Measurements from ENCODE around the gene GRAMD2B. TPM values are rescaled to one million over a fixed set of nuclear protein-coding genes. Genes with fewer than 3 reads are reported as not detected.
"Not testable (repeated sequence)": the region's sequence is repeated elsewhere in the genome, so short reads cannot be mapped to it uniquely, and the experiment has no call there.

GRAMD2B gene
- total RNA-seq (10 to 100 TPM; 30.6 to 44.7 TPM), polyA plus RNA-seq (10 to 100 TPM; 22.5 to 34.6 TPM)
- long read RNA-seq, donor 1, transcript GRAMD2B-201 (14 exons, 3,175 nt): major isoform, 49 of 97 reads
- long read RNA-seq, donor 1, partial matches to known transcripts: 8 of 97 reads
- long read RNA-seq, donor 1, other reads (novel, unspliced or antisense): 38 of 97 reads
- long read RNA-seq, donor 2, transcript GRAMD2B-201 (14 exons, 3,175 nt): major isoform, 13 of 31 reads
- long read RNA-seq, donor 2, partial matches to known transcripts: 5 of 31 reads
- long read RNA-seq, donor 2, other reads (novel, unspliced or antisense): 12 of 31 reads

GRCh38 chr5:126422994-126423788 lies at the start of gene GRAMD2B:
GRAMD2B (plus strand) TSS chr5:126423409; CDS start chr5:126423607, 198 bp downstream.
- Histone ChIP-seq H3K4me3 (ENCODE audit: low read length in 2 of 2) (peak within 1 kb of the TSS; percentile 99), H3K27me3 (ENCODE audit: control insufficient read depth in 1 of 2, insufficient read depth in 2 of 2, low read length in 1 of 2) (no peaks in the 10 kb centered on the region), H3K4me1 (ENCODE audit: control insufficient read depth in 1 of 2, insufficient read depth in 2 of 2, low read length in 2 of 2) (peaks cover 3 to 4% of the 10 kb centered on the region in 2 donors), H3K27ac (ENCODE audit: low read depth in 1 of 2, low read length in 2 of 2) (peak within 1 kb of the TSS; percentile 83 to 97), H3K36me3 (ENCODE audit: control insufficient read depth in 1 of 2, insufficient read depth in 2 of 2, low read length in 1 of 2) (no peaks in the 10 kb centered on the region), H3K9me3 (ENCODE audit: control insufficient read depth, low read length) (no peaks in the 10 kb centered on the region)
- intact Hi-C loops (cut with DNase I): loop anchor here (5.0 to 10.0 kb wide), 5 partner anchors 36 to 74 kb away; no protein-coding TSS in a partner anchor
- 1% methylated on average over 44 of the region's 44 CpGs for WGBS, 2 donors
- ATAC-seq (ENCODE audit: low FRiP score) (peak; percentile 96), DNase-seq (peak; percentile 92 to 95)

DNA sequence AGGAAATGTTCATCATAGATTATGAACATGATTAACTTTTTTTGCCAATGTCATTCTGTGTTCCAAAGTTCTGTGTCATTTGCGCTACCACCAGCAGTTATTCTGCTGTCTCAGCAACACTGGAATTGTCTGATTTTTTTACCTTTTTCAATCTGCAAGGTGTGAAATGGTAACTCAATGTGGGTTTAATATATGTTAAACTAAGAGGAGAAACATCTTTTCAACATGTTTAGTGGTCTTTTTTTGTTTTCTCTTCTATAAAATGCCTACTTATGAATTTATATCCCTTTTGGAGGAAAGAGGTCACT lies 49.1 kb upstream of the GRAMD2B start:
- DNase-seq: no peak
- no peaks in the 10 kb centered on the region for H3K9me3 ChIP-seq (ENCODE audit: control insufficient read depth, low read length)
- no peak overlapping the region for H3K27ac ChIP-seq (ENCODE audit: low read depth in 1 of 2, low read length in 2 of 2)
- peaks cover 2 to 7% of the 10 kb centered on the region in 2 donors for H3K4me1 ChIP-seq (ENCODE audit: control insufficient read depth in 1 of 2, insufficient read depth in 2 of 2, low read length in 2 of 2)
- intact Hi-C loops (cut with DNase I): no loop called here
- no peaks in the 10 kb centered on the region for H3K36me3 ChIP-seq (ENCODE audit: control insufficient read depth in 1 of 2, insufficient read depth in 2 of 2, low read length in 1 of 2)
- H3K27me3 ChIP-seq (ENCODE audit: control insufficient read depth in 1 of 2, insufficient read depth in 2 of 2, low read length in 1 of 2): no peaks in the 10 kb centered on the region
- WGBS, 2 donors: 93 to 97% methylated on average over 1 of the region's 1 CpG
- H3K4me3 ChIP-seq (ENCODE audit: low read length in 2 of 2): no peak overlapping the region
- no peak for ATAC-seq (ENCODE audit: low FRiP score)

DNA sequence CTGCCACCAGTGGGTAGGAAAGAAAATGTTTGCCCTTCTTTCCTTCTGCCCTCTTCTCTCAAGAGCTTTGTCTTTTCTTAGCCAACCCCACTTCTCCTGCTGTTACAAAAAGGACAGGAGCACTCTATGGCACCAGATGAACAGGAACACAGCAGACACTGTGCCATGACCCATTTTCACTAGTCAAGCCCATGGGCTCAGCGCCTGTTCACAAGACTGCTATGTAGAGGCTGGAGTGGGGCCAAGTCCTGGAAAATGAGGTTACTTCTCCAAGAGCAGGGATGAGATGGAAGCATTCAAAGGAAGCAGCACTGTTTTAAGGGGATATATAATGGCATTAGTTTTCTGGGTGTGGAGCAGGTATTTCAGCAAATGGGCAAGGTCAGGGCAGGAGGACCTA lies 46.8 kb upstream of the GRAMD2B start:
- Histone ChIP-seq H3K4me1 (ENCODE audit: control insufficient read depth in 1 of 2, insufficient read depth in 2 of 2, low read length in 2 of 2) (peaks cover 0 to 3% of the 10 kb centered on the region in 2 donors), H3K27ac (ENCODE audit: low read depth in 1 of 2, low read length in 2 of 2) (no peak overlapping the region), H3K4me3 (ENCODE audit: low read length in 2 of 2) (no peak overlapping the region), H3K9me3 (ENCODE audit: control insufficient read depth, low read length) (no peaks in the 10 kb centered on the region), H3K27me3 (ENCODE audit: control insufficient read depth in 1 of 2, insufficient read depth in 2 of 2, low read length in 1 of 2) (no peaks in the 10 kb centered on the region), H3K36me3 (ENCODE audit: control insufficient read depth in 1 of 2, insufficient read depth in 2 of 2, low read length in 1 of 2) (no peaks in the 10 kb centered on the region)
- WGBS, 2 donors: 22 to 23% methylated on average over 1 of the region's 1 CpG
- intact Hi-C loops (cut with DNase I): no loop called here
- ATAC-seq (ENCODE audit: low FRiP score) (no peak), DNase-seq (peak; percentile 65 to 77)

- ATAC-seq (ENCODE audit: low FRiP score) (no peak), DNase-seq (no peak)
- no peaks in the 10 kb centered on the region for H3K9me3 ChIP-seq (ENCODE audit: control insufficient read depth, low read length)
- no peaks in the 10 kb centered on the region for H3K36me3 ChIP-seq (ENCODE audit: control insufficient read depth in 1 of 2, insufficient read depth in 2 of 2, low read length in 1 of 2)
- H3K27me3 ChIP-seq (ENCODE audit: control insufficient read depth in 1 of 2, insufficient read depth in 2 of 2, low read length in 1 of 2): no peaks in the 10 kb centered on the region
- H3K4me3 ChIP-seq (ENCODE audit: low read length in 2 of 2): no peak overlapping the region
- H3K4me1 ChIP-seq (ENCODE audit: control insufficient read depth in 1 of 2, insufficient read depth in 2 of 2, low read length in 2 of 2): peaks cover 0 to 3% of the 10 kb centered on the region in 2 donors
- 47 to 50% methylated on average over 2 of the region's 2 CpGs for WGBS, 2 donors
- no peak overlapping the region for H3K27ac ChIP-seq (ENCODE audit: low read depth in 1 of 2, low read length in 2 of 2)
- intact Hi-C loops (cut with DNase I): no loop called here
Measured at GRCh38 chr5:126377424-126377823, 45.8 kb upstream of the GRAMD2B start.

DNA sequence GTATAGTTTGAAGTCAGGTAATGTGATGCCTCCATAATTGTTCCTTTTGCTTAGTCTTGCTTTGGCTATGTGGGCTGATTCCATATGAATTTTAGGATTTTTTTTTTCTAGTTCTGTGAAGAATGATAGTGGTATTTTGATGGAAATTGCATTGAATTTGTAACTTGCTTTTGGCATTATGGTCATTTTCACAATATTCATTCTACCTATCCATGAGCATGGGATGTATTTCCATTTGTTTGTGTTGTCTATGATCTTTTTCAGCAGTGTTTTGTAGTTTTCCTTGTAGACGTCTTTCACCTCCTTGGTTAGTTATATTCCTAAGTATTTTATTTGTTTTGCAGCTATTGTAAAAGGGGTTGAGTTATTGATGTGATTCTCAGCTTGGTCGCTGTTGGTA lies 42.9 kb upstream of the GRAMD2B start:
- peaks cover 5 to 14% of the 10 kb centered on the region in 2 donors for H3K4me1 ChIP-seq (ENCODE audit: control insufficient read depth in 1 of 2, insufficient read depth in 2 of 2, low read length in 2 of 2)
- H3K9me3 ChIP-seq (ENCODE audit: control insufficient read depth, low read length); H3K27ac ChIP-seq (ENCODE audit: low read depth in 1 of 2, low read length in 2 of 2); DNase-seq; H3K36me3 ChIP-seq (ENCODE audit: control insufficient read depth in 1 of 2, insufficient read depth in 2 of 2, low read length in 1 of 2); H3K4me3 ChIP-seq (ENCODE audit: low read length in 2 of 2); ATAC-seq (ENCODE audit: low FRiP score); H3K27me3 ChIP-seq (ENCODE audit: control insufficient read depth in 1 of 2, insufficient read depth in 2 of 2, low read length in 1 of 2): not testable (repeated sequence)
- 97 to 100% methylated on average over 2 of the region's 2 CpGs for WGBS, 2 donors
- intact Hi-C loops (cut with DNase I): loop anchor here (5.0 kb wide), 2 partner anchors 42 to 92 kb away; partner anchors contain the start of gene GRAMD2B (in 1 of the 2)

DNA sequence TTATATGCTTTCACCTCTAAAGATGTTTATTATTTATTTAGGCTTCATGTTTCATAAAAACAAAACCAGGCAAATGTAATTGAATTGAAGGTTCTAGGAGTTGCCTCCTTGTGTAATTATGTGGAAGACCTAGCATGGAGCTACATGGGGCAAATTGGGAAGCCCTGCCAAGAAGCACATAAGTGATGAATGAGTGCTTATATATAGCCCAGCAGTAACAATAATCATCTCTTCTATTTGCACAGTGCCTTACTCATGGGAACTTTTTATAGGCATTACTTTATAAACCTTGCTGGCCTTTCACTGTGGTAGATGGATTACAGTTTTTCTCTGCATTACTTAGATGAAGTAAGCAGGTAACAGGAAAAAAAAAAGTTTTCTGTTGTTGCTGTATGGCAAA lies 40.0 kb upstream of the GRAMD2B start:
- Histone ChIP-seq H3K27ac (ENCODE audit: low read depth in 1 of 2, low read length in 2 of 2) (peak overlapping the region in 1 of 2 donors; percentile 99), H3K4me3 (ENCODE audit: low read length in 2 of 2) (no peak overlapping the region), H3K36me3 (ENCODE audit: control insufficient read depth in 1 of 2, insufficient read depth in 2 of 2, low read length in 1 of 2) (no peaks in the 10 kb centered on the region), H3K9me3 (ENCODE audit: control insufficient read depth, low read length) (no peaks in the 10 kb centered on the region), H3K27me3 (ENCODE audit: control insufficient read depth in 1 of 2, insufficient read depth in 2 of 2, low read length in 1 of 2) (no peaks in the 10 kb centered on the region), H3K4me1 (ENCODE audit: control insufficient read depth in 1 of 2, insufficient read depth in 2 of 2, low read length in 2 of 2) (peaks cover 4 to 17% of the 10 kb centered on the region in 2 donors)
- ATAC-seq (ENCODE audit: low FRiP score) (peak; percentile 74), DNase-seq (no peak)
- intact Hi-C loops (cut with DNase I): loop anchor here (5.0 kb wide), 2 partner anchors 39 to 89 kb away; partner anchors contain the start of gene GRAMD2B (in 1 of the 2)

DNA sequence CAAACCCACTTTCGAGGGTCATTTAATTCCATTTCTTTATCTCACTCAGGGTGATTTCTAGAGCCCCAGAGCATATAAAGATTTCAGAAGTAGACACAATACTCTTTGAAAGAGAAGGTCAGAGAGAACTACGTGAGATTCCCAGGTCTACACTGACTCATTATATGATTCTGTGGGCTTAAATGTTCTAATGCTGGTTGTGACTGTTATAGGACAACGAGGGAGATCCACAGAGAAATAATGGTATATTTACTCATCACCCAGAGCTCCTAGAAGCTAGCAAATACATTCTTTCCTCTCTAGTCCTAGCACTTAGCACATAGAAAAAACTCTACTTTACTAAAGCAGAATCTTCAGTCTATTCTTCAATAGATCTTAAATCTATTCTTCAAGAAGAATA lies 39.4 kb upstream of the GRAMD2B start:
- DNase-seq: no peak
- Histone ChIP-seq H3K27ac (ENCODE audit: low read depth in 1 of 2, low read length in 2 of 2) (peak overlapping the region; percentile 63 to 99), H3K4me3 (ENCODE audit: low read length in 2 of 2) (no peak overlapping the region), H3K27me3 (ENCODE audit: control insufficient read depth in 1 of 2, insufficient read depth in 2 of 2, low read length in 1 of 2) (no peaks in the 10 kb centered on the region), H3K36me3 (ENCODE audit: control insufficient read depth in 1 of 2, insufficient read depth in 2 of 2, low read length in 1 of 2) (no peaks in the 10 kb centered on the region), H3K4me1 (ENCODE audit: control insufficient read depth in 1 of 2, insufficient read depth in 2 of 2, low read length in 2 of 2) (peaks cover 4 to 17% of the 10 kb centered on the region in 2 donors), H3K9me3 (ENCODE audit: control insufficient read depth, low read length) (no peaks in the 10 kb centered on the region)
- intact Hi-C loops (cut with DNase I): loop anchor here (5.0 kb wide), 2 partner anchors 39 to 89 kb away; partner anchors contain the start of gene GRAMD2B (in 1 of the 2)
- WGBS, 2 donors: 17 to 20% methylated on average over 3 of the region's 3 CpGs
- no peak for ATAC-seq (ENCODE audit: low FRiP score)

GRCh38 chr5:126384985-126385384 lies 38.2 kb upstream of the GRAMD2B start:
- no peak overlapping the region for H3K4me3 ChIP-seq (ENCODE audit: low read length in 2 of 2)
- intact Hi-C loops (cut with DNase I): loop anchor here (5.0 kb wide), 2 partner anchors 37 to 87 kb away; partner anchors contain the start of gene GRAMD2B (in 2 of the 2)

More at GRCh38 chr5:126384985-126385384, 38.2 kb upstream of the GRAMD2B start:
- ATAC-seq (ENCODE audit: low FRiP score) (peak; percentile 77), DNase-seq (no peak)
- no peaks in the 10 kb centered on the region for H3K9me3 ChIP-seq (ENCODE audit: control insufficient read depth, low read length)
- H3K27me3 ChIP-seq (ENCODE audit: control insufficient read depth in 1 of 2, insufficient read depth in 2 of 2, low read length in 1 of 2): no peaks in the 10 kb centered on the region
- H3K36me3 ChIP-seq (ENCODE audit: control insufficient read depth in 1 of 2, insufficient read depth in 2 of 2, low read length in 1 of 2): no peaks in the 10 kb centered on the region
- 8 to 10% methylated on average over 3 of the region's 3 CpGs for WGBS, 2 donors
- H3K4me1 ChIP-seq (ENCODE audit: control insufficient read depth in 1 of 2, insufficient read depth in 2 of 2, low read length in 2 of 2): peaks cover 4 to 17% of the 10 kb centered on the region in 2 donors
- peak overlapping the region; percentile 99 for H3K27ac ChIP-seq (ENCODE audit: low read depth in 1 of 2, low read length in 2 of 2)

All from aorta (tissue), 5 donors.